NCI-H82 treated with DMSO at 0.1 percent for 48 hours (cell line): ENCODE measurements around the gene ZNF618.

Source experiments
- DNase-seq: peaks from one replicate; lab custom pipeline; 2025; ENCODE audit not compliant: unreplicated experiment; lab: John Stamatoyannopoulos, UW

The ZNF618 gene

GRCh38 chr9:113885183-113886025, 9.3 kb downstream of the ZNF618 start:
- no peak for DNase-seq

GRCh38 chr9:113886026-113886369, 9.9 kb downstream of the ZNF618 start:
- no peak for DNase-seq

GRCh38 chr9:113886466-113886865, 10.4 kb downstream of the ZNF618 start:
- no peak for DNase-seq

GRCh38 chr9:113886933-113887332, 10.8 kb downstream of the ZNF618 start:
- DNase-seq, result no peak

- no peak for DNase-seq
Measured at GRCh38 chr9:113887436-113887835, 11.3 kb downstream of the ZNF618 start.

GRCh38 chr9:113888336-113888735, 12.2 kb downstream of the ZNF618 start:
- DNase-seq, result no peak

GRCh38 chr9:113888976-113889375, 12.9 kb downstream of the ZNF618 start:
- DNase-seq, result no peak

- no peak for DNase-seq
Measured at GRCh38 chr9:113890704-113891103, 14.6 kb downstream of the ZNF618 start.

GRCh38 chr9:113892861-113893491, 16.9 kb downstream of the ZNF618 start:
- peak; percentile 6 for DNase-seq

- no peak for DNase-seq
Measured at GRCh38 chr9:113894166-113894565, 18.1 kb downstream of the ZNF618 start.

- DNase-seq, result no peak
Measured at GRCh38 chr9:113895526-113895925, 19.4 kb downstream of the ZNF618 start.

GRCh38 chr9:113896713-113897112, 20.6 kb downstream of the ZNF618 start:
- no peak for DNase-seq

GRCh38 chr9:113898151-113898550, 22.0 kb downstream of the ZNF618 start:
- DNase-seq, result no peak

- no peak for DNase-seq
Measured at GRCh38 chr9:113898596-113898995, 22.5 kb downstream of the ZNF618 start.

- DNase-seq, result no peak
Measured at GRCh38 chr9:113899205-113899604, 23.1 kb downstream of the ZNF618 start.

GRCh38 chr9:113901221-113901688, 25.1 kb downstream of the ZNF618 start:
- peak; percentile 71 for DNase-seq

- DNase-seq, result no peak
Measured at GRCh38 chr9:113903514-113904077, 27.5 kb downstream of the ZNF618 start.

- DNase-seq, result no peak
Measured at GRCh38 chr9:113906411-113907110, 30.5 kb downstream of the ZNF618 start.

- no peak for DNase-seq
Measured at GRCh38 chr9:113907282-113907681, 31.2 kb downstream of the ZNF618 start.

- DNase-seq, result no peak
Measured at GRCh38 chr9:113909421-113909820, 33.3 kb downstream of the ZNF618 start.

GRCh38 chr9:113910036-113910639, 34.0 kb downstream of the ZNF618 start:
- DNase-seq, result no peak
